Measurements from ENCODE around the gene MAN2B2. TPM values are rescaled to one million over a fixed set of nuclear protein-coding genes. Genes with fewer than 3 reads are reported as not detected.

Gene MAN2B2
- 16.4 TPM for polyA plus RNA-seq (ENCODE audit: insufficient read length)
- long read RNA-seq, donor 1, full-length matches to known transcripts, result 1 of 1 reads
- long read RNA-seq, donor 1, partial matches to known transcripts, result 0 of 1 reads
- long read RNA-seq, donor 1, other reads (novel, unspliced or antisense), result 0 of 1 reads
- long read RNA-seq, donor 2, partial matches to known transcripts, result 0 of 62 reads
- long read RNA-seq, donor 2, other reads (novel, unspliced or antisense), result 62 of 62 reads
- long read RNA-seq, donor 3, full-length matches to known transcripts, result 1 of 167 reads
- long read RNA-seq, donor 3, partial matches to known transcripts, result 90 of 167 reads
- long read RNA-seq, donor 3, other reads (novel, unspliced or antisense), result 76 of 167 reads
- long read RNA-seq, donor 4, result 0 reads
- long read RNA-seq, donor 5, full-length matches to known transcripts, result 4 of 4 reads
- long read RNA-seq, donor 5, partial matches to known transcripts, result 0 of 4 reads
- long read RNA-seq, donor 5, other reads (novel, unspliced or antisense), result 0 of 4 reads
- long read RNA-seq, donor 6, partial matches to known transcripts, result 42 of 104 reads
- long read RNA-seq, donor 6, other reads (novel, unspliced or antisense), result 62 of 104 reads
- long read RNA-seq, donor 7, partial matches to known transcripts, result 30 of 92 reads
- long read RNA-seq, donor 7, other reads (novel, unspliced or antisense), result 62 of 92 reads
- long read RNA-seq, donor 8, full-length matches to known transcripts, result 2 of 2 reads
- long read RNA-seq, donor 8, partial matches to known transcripts, result 0 of 2 reads
- long read RNA-seq, donor 8, other reads (novel, unspliced or antisense), result 0 of 2 reads

GRCh38 chr4:6574747-6575502 lies at the start of gene MAN2B2:
Gene MAN2B2, plus strand, starts transcription at chr4:6575189. Its CDS starts 22 bp downstream, at chr4:6575211.
- DNase-seq, result peak; percentile 84

- no peak for DNase-seq
These were observed 49.5 kb upstream of the MAN2B2 start for GRCh38 chr4:6525474-6525873.

GRCh38 chr4:6526156-6526555 lies 48.8 kb upstream of the MAN2B2 start:
- DNase-seq, result no peak

- DNase-seq, result no peak
These were observed 48.3 kb upstream of the MAN2B2 start for GRCh38 chr4:6526671-6527091.

- no peak for DNase-seq
These were observed 47.7 kb upstream of the MAN2B2 start for GRCh38 chr4:6527259-6527658.

- DNase-seq, result no peak
These were observed 47.0 kb upstream of the MAN2B2 start for GRCh38 chr4:6527683-6528595.

- no peak for DNase-seq
These were observed 46.0 kb upstream of the MAN2B2 start for GRCh38 chr4:6529021-6529420.

GRCh38 chr4:6530301-6530700 lies 44.7 kb upstream of the MAN2B2 start:
- DNase-seq, result no peak

- DNase-seq, result no peak
These were observed 44.0 kb upstream of the MAN2B2 start for GRCh38 chr4:6530964-6531363.

GRCh38 chr4:6532102-6532501 lies 42.9 kb upstream of the MAN2B2 start:
- no peak for DNase-seq

- no peak for DNase-seq
These were observed 42.3 kb upstream of the MAN2B2 start for GRCh38 chr4:6532658-6533057.

GRCh38 chr4:6534050-6534449 lies 40.9 kb upstream of the MAN2B2 start:
- DNase-seq, result no peak

- no peak for DNase-seq
These were observed 40.2 kb upstream of the MAN2B2 start for GRCh38 chr4:6534618-6535328.

- no peak for DNase-seq
These were observed 39.7 kb upstream of the MAN2B2 start for GRCh38 chr4:6535329-6535692.

GRCh38 chr4:6535706-6536105 lies 39.3 kb upstream of the MAN2B2 start:
- DNase-seq, result no peak

- DNase-seq, result no peak
These were observed 36.9 kb upstream of the MAN2B2 start for GRCh38 chr4:6538111-6538510.

- DNase-seq, result no peak
These were observed 36.4 kb upstream of the MAN2B2 start for GRCh38 chr4:6538575-6538974.

GRCh38 chr4:6539009-6539764 lies 35.8 kb upstream of the MAN2B2 start:
- no peak for DNase-seq

GRCh38 chr4:6540879-6541278 lies 34.1 kb upstream of the MAN2B2 start:
- no peak for DNase-seq

GRCh38 chr4:6541789-6542188 lies 33.2 kb upstream of the MAN2B2 start:
- DNase-seq, result no peak
